ENCODE data around the gene C2orf66.

GRCh38 chr2:196783431-196784094 lies 25.6 kb downstream of the C2orf66 start:
- no peak for TF ChIP-seq EZH2 (IDR thresholded peaks at IDR 0.05; ENCODE audit: borderline replicate concordance, insufficient read depth, low read depth, low read length, poor library complexity, severe bottlenecking)
- TF ChIP-seq CTCF (IDR thresholded peaks at IDR 0.05), result no peak

Measured in B cell (primary cell).